B cell (primary cell): ENCODE data around the gene CCDC201. TPM values are rescaled to one million over a fixed set of nuclear protein-coding genes. Genes with fewer than 3 reads are reported as not detected.

ENCODE experiments used
- ATAC-seq: fragments of 200-7000 bp; cut with Tn5 transposase; one replicate; pipeline ENCODE4 v1.10.0; 2021; ENCODE audit warnings: low read depth, mild to moderate bottlenecking, moderate number of reproducible peaks, moderate library complexity
- CTCF ChIA-PET: fragments of 350-600 bp; sonication (Branson Sonifier 250); formaldehyde crosslinking; loops from one replicate; lab custom pipeline; 2021; ENCODE audit warnings: antibody characterized with exemption, inconsistent platforms; lab: Charles Lee
- POLR2A ChIA-PET: fragments of 350-600 bp; sonication (Branson Sonifier 250); formaldehyde crosslinking; loops from one replicate; lab custom pipeline; 2021; ENCODE audit warnings: antibody characterized with exemption; lab: Charles Lee
- DNase-seq: peaks from one replicate; pipeline ENCODE4 v3.0.0; 2013
- H2AFZ ChIP-seq: 2 replicates; pipeline ENCODE4 v1.6.1; 2012; ENCODE audit warnings: mild to moderate bottlenecking, low read depth, low read length; ENCODE audit not compliant: insufficient read depth, poor library complexity, severe bottlenecking
- H3K27ac ChIP-seq, 2 donors: 1 replicate in 1 of 2; 2 replicates in 1 of 2; pipeline ENCODE4 v1.5.1; 2012 to 2013; ENCODE audit warnings: low read length in 2 of 2, mild to moderate bottlenecking in 2 of 2, moderate library complexity in 1 of 2
- H3K27me3 ChIP-seq, 4 experiments: fragments of 200-600 bp in 1 of 4; sonication (generic) in 1 of 4; replicated peaks in 1 of 4; 1 replicate in 2 of 4; 2 replicates in 2 of 4; pipeline versions ENCODE4 v1.6.1 to v1.7.0; 2013 to 2016; ENCODE audit warnings: low read length in 3 of 4, mild to moderate bottlenecking in 2 of 4, mixed read lengths in 1 of 4, moderate library complexity in 1 of 4; ENCODE audit not compliant: insufficient read depth in 4 of 4, control insufficient read depth in 3 of 4; ENCODE audit errors: control extremely low read depth in 1 of 4
- H3K36me3 ChIP-seq, 2 experiments: replicated peaks in 1 of 2; 1 replicate in 1 of 2; 2 replicates in 1 of 2; pipeline versions ENCODE4 v1.6.1 to v1.7.1; 2013; ENCODE audit warnings: low read length in 1 of 2; ENCODE audit not compliant: insufficient read depth in 2 of 2, control insufficient read depth in 1 of 2; ENCODE audit errors: control extremely low read depth in 1 of 2, extremely low read depth in 1 of 2
- H3K4me1 ChIP-seq, 2 donors: fragments of 200-600 bp in 1 of 2; sonication (generic) in 1 of 2; 1 replicate in 1 of 2; 2 replicates in 1 of 2; pipeline versions ENCODE4 v1.5.1 to v1.6.1; 2013 to 2017; ENCODE audit warnings: low read length in 2 of 2; ENCODE audit not compliant: control insufficient read depth in 2 of 2, insufficient read depth in 2 of 2
- H3K4me2 ChIP-seq: replicated peaks from 2 replicates; pipeline ENCODE3; 2012; ENCODE audit warnings: mild to moderate bottlenecking, low read depth, low read length; ENCODE audit not compliant: poor library complexity, severe bottlenecking
- H3K4me3 ChIP-seq, 5 experiments: fragments of 200-600 bp in 1 of 5; sonication (generic) in 1 of 5; 1 replicate in 3 of 5; 2 replicates in 2 of 5; pipeline versions ENCODE4 v1.5.1 to v1.7.0; 2011 to 2016; ENCODE audit warnings: low read length in 4 of 5, mild to moderate bottlenecking in 4 of 5, low read depth in 2 of 5, control low read depth in 1 of 5, moderate library complexity in 1 of 5; ENCODE audit not compliant: insufficient read depth in 1 of 5; ENCODE audit errors: control extremely low read depth in 1 of 5, extremely low read depth in 1 of 5
- H3K79me2 ChIP-seq: fragments of 200-600 bp; sonication (generic); one replicate; pipeline ENCODE4 v1.6.0; 2016; ENCODE audit warnings: low read length; ENCODE audit not compliant: control insufficient read depth, insufficient read depth
- H3K9ac ChIP-seq: fragments of 200-600 bp; sonication (generic); 2 replicates; pipeline ENCODE4 v1.6.1; 2017; ENCODE audit warnings: mild to moderate bottlenecking, low read length, moderate library complexity
- H3K9me3 ChIP-seq, 3 donors: one replicate each; pipeline versions ENCODE4 v1.6.1 to v1.7.1; 2013; ENCODE audit warnings: low read length in 2 of 3; ENCODE audit not compliant: control insufficient read depth in 2 of 3, insufficient read depth in 1 of 3; ENCODE audit errors: control extremely low read depth in 1 of 3
- H4K20me1 ChIP-seq: 2 replicates; pipeline ENCODE4 v1.6.0; 2012; ENCODE audit warnings: mild to moderate bottlenecking, low read length; ENCODE audit not compliant: insufficient read depth, control insufficient read depth, poor library complexity, severe bottlenecking
- H3K27ac Mint-ChIP-seq: one replicate; pipeline ENCODE4 v1.8.0; 2021; ENCODE audit warnings: mixed read lengths
- H3K27me3 Mint-ChIP-seq: one replicate; pipeline ENCODE4 v1.8.0; 2021; ENCODE audit warnings: mixed read lengths
- H3K4me1 Mint-ChIP-seq: one replicate; pipeline ENCODE4 v1.8.0; 2021; ENCODE audit warnings: mixed read lengths
- H3K4me3 Mint-ChIP-seq: one replicate; pipeline ENCODE4 v1.8.0; 2021; ENCODE audit warnings: mixed read lengths
- H3K9me3 Mint-ChIP-seq: one replicate; pipeline ENCODE4 v1.8.0; 2022; ENCODE audit warnings: mixed read lengths; ENCODE audit not compliant: insufficient read depth
- EZH2 ChIP-seq: IDR thresholded peaks from 2 replicates; pipeline ENCODE4 v1.6.1; 2012; ENCODE audit warnings: borderline replicate concordance, low read depth, mild to moderate bottlenecking, moderate library complexity, low read length; ENCODE audit not compliant: insufficient read depth, poor library complexity, severe bottlenecking
- WGBS: methylation state at CpG from one replicate; pipeline ENCODE4 v1.1.5; 2013; ENCODE audit warnings: missing lambda C conversion rate; ENCODE audit not compliant: insufficient coverage; 5-methylcytosine and 5-hydroxymethylcytosine counted together
- intact Hi-C: fragments of 100-400 bp; cut with micrococcal nuclease; formaldehyde crosslinking; loops from one replicate; pipeline ENCODE4 v1.10.0; 2022
- polyA plus RNA-seq: library from polyadenylated mRNA; depleted of rRNA; stranded (reverse); fragments of >200 nt; gene quantifications from 2 replicates; pipeline ENCODE4 v1.2.3, GENCODE V29; 2012
- total RNA-seq, 2 donors: library from RNA; stranded (reverse); fragments of 120-200 nt in 1 of 2; gene quantifications; 1 replicate in 1 of 2; 2 replicates in 1 of 2; pipeline versions ENCODE4 v1.2.3 to v1.2.4, GENCODE V29; 2013 to 2022
- TF ChIP-seq, protein P1 (sequence below): fragments of 200-600 bp; IDR thresholded peaks from one replicate; pipeline ENCODE4 v1.8.0; 2022; ENCODE audit warnings: antibody characterized with exemption, mild to moderate bottlenecking

The CCDC201 gene
- total and polyA plus RNA-seq, 2 donors (not counting 1 experiment from before 2014, with no cell fraction given) = not detected

DNA sequence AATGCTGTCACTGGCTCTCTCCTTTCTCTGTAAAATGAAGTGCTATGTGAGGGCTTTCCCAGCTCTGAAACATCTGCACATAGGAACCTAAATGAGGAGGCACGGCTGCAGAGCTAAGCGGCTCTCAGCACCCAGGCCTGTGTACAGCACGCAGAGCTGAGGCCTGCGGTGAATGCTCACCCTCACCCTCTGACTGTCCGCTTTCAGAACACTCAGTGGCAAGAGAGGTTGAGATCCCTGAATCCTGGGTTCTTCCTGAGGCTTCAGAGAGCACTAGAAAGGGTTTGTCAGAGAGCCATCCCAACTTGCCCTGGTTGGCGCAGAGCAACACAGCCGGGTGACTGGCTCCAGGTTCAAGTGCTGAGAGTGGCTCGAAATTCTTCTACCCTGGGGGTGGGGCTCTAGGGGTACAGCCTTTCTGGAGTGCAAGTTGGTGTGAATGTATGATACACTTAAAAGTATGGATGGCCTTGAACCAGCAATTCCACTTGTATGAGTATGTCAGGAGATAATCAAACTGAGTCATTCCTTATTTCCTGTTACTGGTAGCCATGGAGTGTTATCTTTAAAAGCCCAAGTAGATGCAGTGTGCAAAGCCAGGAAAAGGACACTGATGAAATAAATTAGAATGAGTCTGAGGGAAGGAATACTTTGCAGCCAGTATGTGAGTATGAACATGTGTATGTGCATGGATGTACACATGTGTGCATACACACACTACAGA lies 1.7 kb upstream of the CCDC201 start:
- ATAC-seq = no peak
- H3K4me2 ChIP-seq = no peak overlapping the region
- CTCF ChIA-PET = interaction anchor here (0.7 kb wide), 1 partner anchor 16 kb away, joined by 3 read pairs; no protein-coding TSS in a partner anchor

DNA sequence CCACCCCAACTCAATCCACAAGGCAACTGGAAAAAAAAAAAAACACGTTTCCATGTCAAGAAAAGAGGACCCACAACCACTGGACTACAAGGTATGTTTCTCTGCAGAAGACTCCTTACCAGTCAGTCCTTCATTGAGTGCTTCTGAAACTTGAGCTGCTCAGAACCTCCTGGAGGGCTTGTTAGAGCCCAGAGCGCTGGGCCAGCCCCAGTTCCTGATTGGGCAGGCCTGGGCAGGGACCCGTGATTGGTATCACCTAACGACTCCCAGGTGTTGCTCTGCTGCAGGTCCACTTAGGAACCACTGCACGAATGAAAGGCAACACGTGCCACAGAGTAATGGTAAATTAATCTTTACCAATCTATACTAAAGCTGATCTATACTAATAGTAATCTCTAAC lies 473 bp upstream of the CCDC201 start:
- Histone ChIP-seq H3K4me2 (no peak overlapping the region), H4K20me1 (no peaks in the 10 kb centered on the region), H3K79me2 (no peaks in the 10 kb centered on the region), H2AFZ (no peak overlapping the region), H3K9ac (no peak overlapping the region), H3K4me3 (no peak overlapping the region), H3K36me3 (no peaks in the 10 kb centered on the region), H3K4me1 (no peaks in the 10 kb centered on the region), H3K9me3 (peaks cover 0 to 13% (median 3%) of the 10 kb centered on the region in 3 donors), H3K27ac (no peak overlapping the region), H3K27me3 (no peaks in the 10 kb centered on the region)
- ATAC-seq (no peak), DNase-seq (no peak)
- ChIA-PET POLR2A (no interaction called here), CTCF (no interaction called here)
- Mint-ChIP-seq H3K27ac (no peak overlapping the region), H3K4me1 (no peaks in the 10 kb centered on the region), H3K9me3 (peaks cover 3% of the 10 kb centered on the region), H3K27me3 (peaks cover 9% of the 10 kb centered on the region), H3K4me3 (no peak overlapping the region)
- intact Hi-C loops = no loop called here
- TF ChIP-seq, protein P1, sequence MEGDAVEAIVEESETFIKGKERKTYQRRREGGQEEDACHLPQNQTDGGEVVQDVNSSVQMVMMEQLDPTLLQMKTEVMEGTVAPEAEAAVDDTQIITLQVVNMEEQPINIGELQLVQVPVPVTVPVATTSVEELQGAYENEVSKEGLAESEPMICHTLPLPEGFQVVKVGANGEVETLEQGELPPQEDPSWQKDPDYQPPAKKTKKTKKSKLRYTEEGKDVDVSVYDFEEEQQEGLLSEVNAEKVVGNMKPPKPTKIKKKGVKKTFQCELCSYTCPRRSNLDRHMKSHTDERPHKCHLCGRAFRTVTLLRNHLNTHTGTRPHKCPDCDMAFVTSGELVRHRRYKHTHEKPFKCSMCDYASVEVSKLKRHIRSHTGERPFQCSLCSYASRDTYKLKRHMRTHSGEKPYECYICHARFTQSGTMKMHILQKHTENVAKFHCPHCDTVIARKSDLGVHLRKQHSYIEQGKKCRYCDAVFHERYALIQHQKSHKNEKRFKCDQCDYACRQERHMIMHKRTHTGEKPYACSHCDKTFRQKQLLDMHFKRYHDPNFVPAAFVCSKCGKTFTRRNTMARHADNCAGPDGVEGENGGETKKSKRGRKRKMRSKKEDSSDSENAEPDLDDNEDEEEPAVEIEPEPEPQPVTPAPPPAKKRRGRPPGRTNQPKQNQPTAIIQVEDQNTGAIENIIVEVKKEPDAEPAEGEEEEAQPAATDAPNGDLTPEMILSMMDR = no peak
- no peak for TF ChIP-seq EZH2
- 89% methylated on average over 2 of the region's 6 CpGs for WGBS

More for the DNA sequence above, 1.7 kb upstream of the CCDC201 start:
- no peaks in the 10 kb centered on the region for H3K36me3 ChIP-seq
- no peaks in the 10 kb centered on the region for H3K79me2 ChIP-seq
- Mint-ChIP-seq H3K9me3 (peaks cover 7% of the 10 kb centered on the region), H3K27me3 (peaks cover 9% of the 10 kb centered on the region), H3K4me3 (no peak overlapping the region), H3K27ac (no peak overlapping the region), H3K4me1 (no peaks in the 10 kb centered on the region)
- 92% methylated on average over 7 of the region's 8 CpGs for WGBS
- intact Hi-C loops = no loop called here
- no peaks in the 10 kb centered on the region for H3K4me1 ChIP-seq
- no peak for DNase-seq
- H3K9me3 ChIP-seq = peaks cover 0 to 17% (median 11%) of the 10 kb centered on the region in 3 donors
- no peak overlapping the region for H3K9ac ChIP-seq
- no peak overlapping the region for H3K4me3 ChIP-seq
- H3K27me3 ChIP-seq = no peaks in the 10 kb centered on the region
- H3K27ac ChIP-seq = no peak overlapping the region
- H2AFZ ChIP-seq = no peak overlapping the region
- TF ChIP-seq EZH2 = no peak
- TF ChIP-seq, protein P1 = no peak
- POLR2A ChIA-PET = no interaction called here
- no peaks in the 10 kb centered on the region for H4K20me1 ChIP-seq
